GM03348 (cell line): ENCODE data around the gene MIEN1.
A peak's percentile ranks its signal among the peaks of the same experiment; 100 is the strongest.
"Not testable (repeated sequence)": the region's sequence is repeated elsewhere in the genome, so short reads cannot be mapped to it uniquely, and the experiment has no call there.

Experiments used
- DNase-seq: peaks from one replicate; pipeline ENCODE4 v3.0.0; 2012; ENCODE audit warnings: low spot score

Gene MIEN1

DNA sequence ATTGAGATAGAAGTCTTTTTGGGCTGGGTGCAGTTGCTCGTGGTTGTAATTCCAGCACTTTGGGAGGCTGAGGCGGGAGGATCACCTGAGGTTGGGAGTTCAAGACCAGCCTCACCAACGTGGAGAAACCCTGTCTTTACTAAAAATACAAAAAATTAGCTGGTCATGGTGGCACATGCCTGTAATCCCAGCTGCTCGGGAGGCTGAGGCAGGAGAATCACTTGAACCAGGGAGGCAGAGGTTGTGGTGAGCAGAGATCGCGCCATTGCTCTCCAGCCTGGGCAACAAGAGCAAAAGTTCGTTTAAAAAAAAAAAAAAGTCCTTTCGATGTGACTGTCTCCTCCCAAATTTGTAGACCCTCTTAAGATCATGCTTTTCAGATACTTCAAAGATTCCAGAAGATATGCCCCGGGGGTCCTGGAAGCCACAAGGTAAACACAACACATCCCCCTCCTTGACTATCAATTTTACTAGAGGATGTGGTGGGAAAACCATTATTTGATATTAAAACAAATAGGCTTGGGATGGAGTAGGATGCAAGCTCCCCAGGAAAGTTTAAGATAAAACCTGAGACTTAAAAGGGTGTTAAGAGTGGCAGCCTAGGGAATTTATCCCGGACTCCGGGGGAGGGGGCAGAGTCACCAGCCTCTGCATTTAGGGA, 31.0 kb downstream of the MIEN1 start:
- not testable (repeated sequence) for DNase-seq

DNA sequence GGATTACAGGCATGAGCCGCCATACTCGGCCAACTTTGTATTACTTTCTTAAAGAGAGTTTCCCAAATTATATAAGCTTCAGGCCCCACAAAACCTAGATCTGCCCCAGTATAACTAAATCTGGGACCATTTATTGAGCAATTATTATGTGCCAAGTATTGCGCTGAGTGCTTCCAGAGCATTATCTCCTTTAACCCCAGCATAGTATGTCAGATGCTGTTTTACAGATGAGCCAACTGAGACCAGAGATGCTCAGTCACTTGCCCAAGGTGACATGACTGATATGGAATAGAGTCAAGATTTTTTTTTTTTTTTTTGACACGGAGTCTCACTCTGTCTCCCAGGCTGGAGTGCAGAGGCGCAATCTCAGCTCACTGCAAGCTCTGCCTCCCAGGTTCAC, 32.4 kb downstream of the MIEN1 start:
- DNase-seq = no peak

DNA sequence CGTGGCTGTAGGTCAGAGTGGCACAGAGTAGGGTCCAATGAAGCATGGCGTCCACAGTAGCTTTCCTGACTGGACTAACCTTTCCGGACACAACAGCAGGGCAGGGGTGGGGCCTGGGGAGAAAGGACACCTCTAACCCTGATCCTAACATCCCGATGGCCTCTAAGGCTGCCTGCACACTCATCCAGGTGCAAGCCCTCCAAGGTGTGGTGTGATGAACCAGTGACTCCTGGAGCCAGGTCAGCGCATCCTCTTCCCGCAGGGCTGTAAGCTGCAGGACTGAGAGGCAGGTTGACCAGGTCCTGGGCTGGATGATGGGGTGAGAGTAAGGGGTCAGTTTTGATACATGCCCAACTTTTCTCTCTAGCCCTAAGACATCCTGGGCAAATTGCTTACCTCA, 33.6 kb downstream of the MIEN1 start:
- no peak for DNase-seq

DNA sequence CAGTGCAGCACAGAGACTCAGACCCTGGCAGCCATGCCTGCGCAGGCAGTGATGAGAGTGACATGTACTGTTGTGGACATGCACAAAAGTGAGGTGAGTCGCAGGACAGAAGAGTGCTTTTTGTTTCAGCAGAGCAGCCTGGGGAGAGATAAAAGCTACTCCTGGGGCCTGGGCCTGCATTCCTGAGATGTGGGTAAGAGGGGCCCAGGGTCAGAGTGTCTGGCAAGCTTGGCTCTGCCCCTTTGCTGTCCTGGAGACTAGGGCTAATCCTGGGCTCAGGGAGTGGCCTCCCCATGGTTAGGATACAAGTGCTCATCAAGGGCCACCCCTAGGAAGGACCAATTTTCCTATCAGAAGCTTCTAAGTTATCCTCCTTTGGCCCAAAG, 35.2 kb downstream of the MIEN1 start:
- DNase-seq = no peak

DNA sequence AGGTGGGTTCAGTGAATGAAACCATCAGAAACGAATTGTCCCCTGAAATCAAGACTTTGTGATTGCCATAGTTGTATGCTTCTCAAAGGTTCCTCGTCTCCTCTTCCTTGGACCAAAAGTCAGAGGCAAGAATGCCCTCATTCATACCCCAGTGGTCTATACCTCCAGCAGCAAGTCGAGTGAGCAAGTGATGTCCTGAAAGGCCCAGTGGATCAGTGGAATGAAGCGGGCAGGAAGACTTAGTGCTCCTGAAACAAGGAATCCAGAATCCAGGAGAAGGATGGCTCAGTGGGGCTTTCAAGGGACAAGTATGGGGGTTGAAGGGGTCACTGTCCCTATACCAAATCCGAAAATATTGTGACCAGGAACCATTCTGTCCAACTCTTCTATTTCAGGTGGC, 35.7 kb downstream of the MIEN1 start:
- no peak for DNase-seq

DNA sequence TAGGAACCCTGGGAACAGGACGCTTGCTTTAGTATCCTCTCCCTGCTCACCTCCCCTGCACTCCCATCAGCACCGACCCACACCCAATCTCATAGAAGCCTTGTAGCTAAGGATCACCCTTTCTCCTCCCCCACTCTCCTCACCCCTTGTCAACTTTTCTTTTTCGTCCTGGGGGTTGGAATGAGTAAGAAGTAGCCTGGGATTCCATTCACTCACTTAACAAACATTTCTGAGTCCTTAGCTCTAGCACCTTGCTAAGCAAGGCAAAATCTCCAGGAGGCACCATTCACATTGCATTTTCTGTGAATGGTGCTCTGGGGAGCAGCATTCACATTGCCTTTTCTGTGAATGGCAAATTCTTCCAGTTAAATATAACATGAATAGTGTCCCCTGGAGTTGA, 41.4 kb downstream of the MIEN1 start:
- DNase-seq = no peak

DNA sequence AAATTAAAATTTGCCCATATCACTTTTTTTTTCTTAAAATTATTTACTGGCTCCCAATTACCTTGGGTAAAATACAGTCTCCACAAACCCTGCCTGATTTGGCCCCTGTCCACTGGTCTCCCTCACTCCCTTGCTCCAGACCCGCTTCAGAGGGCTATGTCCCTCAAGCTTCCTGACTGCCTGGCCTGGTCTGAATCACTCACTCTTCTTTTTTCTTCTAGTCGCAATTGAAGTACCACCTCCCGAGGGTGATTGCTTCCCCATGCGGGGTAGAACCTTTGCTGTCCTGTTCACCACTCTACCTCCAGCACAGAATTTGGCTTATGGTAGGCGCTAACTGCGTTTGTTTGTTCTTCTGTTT, 41.9 kb downstream of the MIEN1 start:
- DNase-seq = no peak

DNA sequence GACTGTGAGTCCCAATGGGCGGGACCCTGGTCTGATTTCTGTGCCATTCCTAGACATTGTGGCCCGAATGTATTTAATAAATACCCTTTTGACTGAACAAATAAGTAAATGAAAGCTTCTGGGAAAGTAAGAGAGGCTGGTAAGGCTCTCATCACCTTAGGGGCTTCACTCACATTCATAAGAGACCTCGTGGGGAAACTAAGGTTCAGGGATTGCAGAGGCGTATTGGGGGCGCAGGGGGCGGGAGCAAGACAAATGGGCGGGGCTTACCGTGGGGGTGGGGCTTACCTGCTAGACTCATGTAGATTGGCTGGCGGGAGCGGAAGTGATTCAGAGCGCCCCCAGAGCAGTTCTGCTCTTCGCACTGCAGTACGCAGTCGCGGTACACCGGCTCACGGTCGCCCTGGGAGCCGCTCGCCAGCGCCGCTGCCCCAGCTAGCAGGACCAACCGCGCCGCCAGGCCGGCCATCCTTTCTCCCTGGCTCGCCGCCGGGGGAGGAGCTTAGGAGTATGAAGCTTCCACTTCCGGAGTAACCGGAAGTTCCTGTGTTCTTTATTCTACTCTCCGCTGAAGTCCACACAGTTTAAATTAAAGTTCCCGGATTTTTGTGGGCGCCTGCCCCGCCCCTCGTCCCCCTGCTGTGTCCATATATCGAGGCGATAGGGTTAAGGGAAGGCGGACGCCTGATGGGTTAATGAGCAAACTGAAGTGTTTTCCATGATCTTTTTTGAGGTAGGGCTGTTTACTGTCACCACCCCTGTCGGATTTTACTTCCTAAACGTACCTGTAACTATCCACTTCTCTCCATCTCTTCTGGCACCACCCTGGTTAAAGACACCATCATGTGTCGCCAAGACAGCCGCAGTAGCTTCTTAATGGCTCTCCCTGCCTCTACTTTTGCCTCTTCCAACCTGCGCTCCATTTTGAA, 42.5 kb downstream of the MIEN1 start, which contains the start of gene PGAP3:
Gene PGAP3, minus strand, starts transcription at position 512 of the 929 bp plus-strand sequence. Its CDS starts 43 bp downstream, at position 469.
- peak; percentile 95 for DNase-seq

DNA sequence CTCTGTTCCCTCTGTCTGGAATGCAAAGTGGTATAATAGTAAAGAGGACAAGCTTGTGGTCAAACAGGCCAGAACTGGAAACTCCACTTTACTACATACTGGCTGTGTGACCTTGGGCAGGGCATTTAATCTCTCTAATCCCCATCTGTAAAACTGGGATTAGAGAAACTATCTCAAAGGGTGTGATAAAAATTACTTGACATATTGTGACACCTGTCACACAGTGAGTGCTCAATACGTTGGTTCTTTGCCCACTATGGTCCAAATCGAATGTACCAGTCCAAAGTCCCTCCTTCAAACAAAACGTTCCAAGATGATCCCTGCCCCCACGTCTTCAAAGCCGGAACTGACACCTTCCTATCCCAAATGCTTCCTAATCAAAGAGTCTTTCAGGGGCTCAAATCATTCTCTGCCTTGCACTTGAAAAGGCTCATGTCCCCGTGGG, 43.2 kb downstream of the MIEN1 start:
- no peak for DNase-seq

DNA sequence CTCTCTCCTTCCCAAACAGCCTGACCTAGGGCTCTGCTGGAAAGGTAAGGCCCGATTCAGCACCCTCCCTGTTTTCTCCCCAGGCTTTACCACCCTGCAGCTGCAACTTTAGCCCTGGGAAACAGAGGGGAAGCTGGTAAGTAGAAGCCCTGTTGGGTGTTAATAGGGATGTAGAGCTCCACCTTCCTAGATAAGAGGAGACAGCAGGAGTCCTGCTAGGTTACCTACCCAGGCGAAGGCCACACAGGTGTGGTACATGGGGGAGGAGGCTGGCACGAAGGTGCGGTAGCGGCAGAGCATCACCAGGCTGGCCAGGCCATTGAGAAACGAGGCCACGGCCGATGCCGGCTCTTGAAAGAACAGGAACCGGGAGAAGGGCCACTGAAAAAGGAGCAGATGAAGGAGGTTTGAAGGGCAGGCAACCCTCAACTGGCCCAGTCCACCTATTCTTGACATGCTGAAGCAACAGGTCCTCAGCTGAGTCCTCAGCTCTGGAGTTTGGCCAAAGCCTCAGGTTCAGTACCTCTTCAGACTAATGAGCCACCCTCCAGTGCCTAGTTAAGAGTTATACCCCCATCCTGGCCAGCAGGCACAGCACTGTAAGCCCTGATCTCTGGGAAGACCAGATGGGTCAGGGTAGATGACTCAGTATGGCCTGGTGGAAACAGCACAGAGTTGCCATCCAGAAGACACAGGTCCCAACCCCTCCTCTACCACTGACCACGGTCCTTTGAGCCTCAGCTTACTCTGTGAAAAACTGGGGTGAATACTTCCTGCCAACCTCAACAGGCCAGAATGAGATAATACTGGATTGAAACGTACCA, 45.8 kb downstream of the MIEN1 start:
- DNase-seq = no peak

DNA sequence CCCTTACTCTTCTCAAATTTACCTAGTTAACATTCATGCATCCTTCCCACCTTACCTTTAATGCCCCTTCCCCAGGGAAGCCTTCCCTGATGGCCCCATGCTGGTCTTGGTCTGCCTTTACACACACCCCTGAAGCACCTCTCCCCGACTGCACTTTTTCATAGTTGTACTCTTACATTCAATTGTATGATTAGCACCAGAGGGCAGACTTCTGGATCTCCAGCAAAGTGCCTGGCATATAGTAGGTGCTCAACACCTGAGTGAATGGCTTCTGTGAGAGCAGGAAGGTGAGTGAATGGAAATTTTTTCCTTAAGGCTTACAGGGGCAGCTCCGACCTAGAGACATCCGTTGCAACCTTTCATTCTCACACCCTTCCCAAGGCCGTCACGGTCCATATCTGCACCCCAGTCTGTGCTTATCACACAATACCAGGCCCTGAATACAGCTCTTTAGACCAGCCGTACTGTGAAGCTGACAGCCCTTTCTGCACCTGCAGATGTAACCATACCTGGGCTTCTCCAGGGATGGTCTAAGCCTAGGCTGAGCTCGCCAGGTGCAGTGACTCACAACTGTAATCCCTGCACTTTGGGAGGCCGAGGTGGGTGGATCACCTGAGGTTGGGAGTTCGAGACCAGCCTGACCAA, 46.9 kb downstream of the MIEN1 start:
- no peak for DNase-seq

DNA sequence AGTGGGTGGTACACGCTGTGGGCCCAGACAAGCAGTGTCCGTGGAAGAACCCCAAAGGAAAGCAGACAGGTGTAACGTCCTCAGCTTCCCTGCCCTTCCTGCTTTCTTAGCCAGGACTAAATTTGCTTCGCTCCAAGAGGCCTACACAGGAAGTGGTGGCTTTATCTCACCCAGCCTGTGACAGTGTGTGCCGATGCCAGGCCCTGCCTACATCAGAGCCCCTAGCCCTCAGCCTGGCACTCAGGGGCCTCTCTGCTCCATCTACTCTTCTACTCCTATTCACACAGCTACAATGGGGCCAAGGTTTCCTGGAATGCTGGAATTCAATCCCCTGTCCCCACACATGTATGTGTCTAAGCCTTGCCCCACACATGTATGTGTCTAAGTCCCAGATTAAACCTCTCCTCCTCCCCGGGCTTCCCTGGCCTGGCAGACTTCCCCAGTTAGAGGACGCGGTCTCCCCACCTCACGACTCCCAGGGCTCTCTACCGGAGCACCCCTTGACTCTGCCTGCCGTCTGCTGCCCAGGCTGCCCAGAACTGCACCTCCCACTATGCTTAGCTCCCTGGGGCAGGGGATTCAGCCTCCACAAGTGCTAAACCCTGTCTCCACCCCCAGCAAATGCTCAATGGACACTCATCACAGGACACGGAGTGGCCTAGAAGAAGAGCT, 50.7 kb downstream of the MIEN1 start:
- no peak for DNase-seq
